Cardiac muscle cell (in vitro differentiated cells and primary cell): ENCODE data around the gene MYL7. TPM values are rescaled to one million over a fixed set of nuclear protein-coding genes. Genes with fewer than 3 reads are reported as not detected.

Experiments
- DNase-seq, 2 donors: peaks; one replicate each; pipeline versions ENCODE4 v3.0.0 to v3.0.0-alpha.2; 2010 to 2017; ENCODE audit warnings: low read depth in 1 of 2, low spot score in 1 of 2
- H3K27ac ChIP-seq: fragments of 200-600 bp; sonication (generic); 2 replicates; pipeline ENCODE4 v1.5.1; 2016
- H3K27me3 ChIP-seq: fragments of 200-600 bp; sonication (generic); 2 replicates; pipeline ENCODE4 v1.6.0; 2016; ENCODE audit warnings: control low read depth
- H3K36me3 ChIP-seq: fragments of 200-600 bp; sonication (generic); 2 replicates; pipeline ENCODE4 v1.5.1; 2016; ENCODE audit warnings: control low read depth
- H3K4me1 ChIP-seq: fragments of 200-600 bp; sonication (generic); 2 replicates; pipeline ENCODE4 v1.8.1; 2017; ENCODE audit warnings: low read depth, mild to moderate bottlenecking, mixed run types
- H3K4me3 ChIP-seq: fragments of 200-600 bp; sonication (generic); 2 replicates; pipeline ENCODE4 v1.5.1; 2016; ENCODE audit warnings: mild to moderate bottlenecking
- H3K9me3 ChIP-seq: fragments of 200-600 bp; sonication (generic); 2 replicates; pipeline ENCODE4 v1.5.1; 2017; ENCODE audit warnings: low read depth, mild to moderate bottlenecking, control low read depth
- CTCF ChIP-seq: IDR thresholded peaks from 2 replicates; pipeline ENCODE4 v1.5.1; 2012; ENCODE audit warnings: low read depth, mild to moderate bottlenecking, low read length
- polyA plus RNA-seq: library from polyadenylated mRNA; unstranded; fragments of >200 nt; fragmentation: Nextera tagmentation; extraction: Ambion mirVana; gene quantifications from 2 replicates; pipeline ENCODE4 v1.2.1, GENCODE V29; 2016
- total RNA-seq: library from RNA; depleted of rRNA; stranded (reverse); fragments of >200 nt; gene quantifications from 2 replicates; pipeline ENCODE4 v1.2.3, GENCODE V29; 2016

The MYL7 gene
- total and polyA plus RNA-seq, 2 experiments from 2014 or later, result 9,288 to 20,231 TPM

GRCh38 chr7:44151956-44152355, 10.8 kb upstream of the MYL7 start:
- DNase-seq, result no peak

GRCh38 chr7:44150966-44151941, 10.1 kb upstream of the MYL7 start:
- Histone ChIP-seq H3K27me3 (no peaks in the 10 kb centered on the region), H3K4me1 (peaks cover 18% of the 10 kb centered on the region), H3K27ac (no peak overlapping the region), H3K4me3 (no peak overlapping the region), H3K9me3 (no peaks in the 10 kb centered on the region), H3K36me3 (no peaks in the 10 kb centered on the region)
- no peak for DNase-seq
- no peak for TF ChIP-seq CTCF

More at GRCh38 chr7:44151956-44152355, 10.8 kb upstream of the MYL7 start:
- no peaks in the 10 kb centered on the region for H3K9me3 ChIP-seq
- peaks cover 18% of the 10 kb centered on the region for H3K4me1 ChIP-seq
- H3K36me3 ChIP-seq, result no peaks in the 10 kb centered on the region
- H3K4me3 ChIP-seq, result no peak overlapping the region
- H3K27ac ChIP-seq, result no peak overlapping the region
- H3K27me3 ChIP-seq, result no peaks in the 10 kb centered on the region
- TF ChIP-seq CTCF, result no peak

GRCh38 chr7:44150466-44150832, 9.3 kb upstream of the MYL7 start:
- H3K27ac ChIP-seq, result peak overlapping the region; percentile 3

GRCh38 chr7:44149571-44150465, 8.7 kb upstream of the MYL7 start:
- Histone ChIP-seq H3K4me3 (no peak overlapping the region), H3K36me3 (no peaks in the 10 kb centered on the region), H3K9me3 (no peaks in the 10 kb centered on the region), H3K27me3 (no peaks in the 10 kb centered on the region), H3K4me1 (peaks cover 22% of the 10 kb centered on the region), H3K27ac (peak overlapping the region; percentile 3)
- TF ChIP-seq CTCF, result no peak
- peak in 1 of 2 donors; percentile 10 for DNase-seq

More at GRCh38 chr7:44150466-44150832, 9.3 kb upstream of the MYL7 start:
- no peaks in the 10 kb centered on the region for H3K27me3 ChIP-seq
- H3K4me3 ChIP-seq, result no peak overlapping the region
- H3K4me1 ChIP-seq, result peaks cover 20% of the 10 kb centered on the region
- TF ChIP-seq CTCF, result no peak
- H3K36me3 ChIP-seq, result no peaks in the 10 kb centered on the region
- H3K9me3 ChIP-seq, result no peaks in the 10 kb centered on the region
- DNase-seq, result no peak

- Histone ChIP-seq H3K9me3 (no peaks in the 10 kb centered on the region), H3K4me3 (no peak overlapping the region), H3K27me3 (no peaks in the 10 kb centered on the region), H3K27ac (no peak overlapping the region), H3K36me3 (no peaks in the 10 kb centered on the region), H3K4me1 (peaks cover 22% of the 10 kb centered on the region)
- no peak for DNase-seq
- no peak for TF ChIP-seq CTCF
Measured at GRCh38 chr7:44148961-44149536, 7.9 kb upstream of the MYL7 start.
